Measurements from ENCODE around the gene SPCS2.

SPCS2 gene

DNA sequence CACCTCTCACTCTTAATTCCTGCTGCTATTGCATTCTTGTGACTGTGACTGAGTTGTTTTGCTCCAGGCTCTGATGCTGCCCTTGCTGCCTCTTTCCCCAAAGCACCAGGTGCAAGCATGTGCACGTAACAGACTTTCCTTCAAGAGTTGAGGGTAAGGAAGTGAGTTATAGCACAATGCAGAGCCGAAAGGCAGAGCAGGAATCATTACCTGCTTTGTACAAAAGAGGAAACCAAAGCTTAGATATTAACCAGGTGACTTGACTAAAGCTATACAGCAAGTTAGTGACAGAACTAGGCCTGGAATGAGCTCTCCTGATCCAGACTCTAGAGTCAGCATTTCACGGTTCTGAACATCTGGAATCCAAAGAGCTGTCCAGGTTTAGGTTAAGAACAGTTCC lies 73.2 kb downstream of the SPCS2 start:
- in situ Hi-C loops (cut with HindIII; ENCODE audit: low pct_ligation_motif_present, low sequenced_read_pairs): no loop called here
- TF ChIP-seq, protein P1, sequence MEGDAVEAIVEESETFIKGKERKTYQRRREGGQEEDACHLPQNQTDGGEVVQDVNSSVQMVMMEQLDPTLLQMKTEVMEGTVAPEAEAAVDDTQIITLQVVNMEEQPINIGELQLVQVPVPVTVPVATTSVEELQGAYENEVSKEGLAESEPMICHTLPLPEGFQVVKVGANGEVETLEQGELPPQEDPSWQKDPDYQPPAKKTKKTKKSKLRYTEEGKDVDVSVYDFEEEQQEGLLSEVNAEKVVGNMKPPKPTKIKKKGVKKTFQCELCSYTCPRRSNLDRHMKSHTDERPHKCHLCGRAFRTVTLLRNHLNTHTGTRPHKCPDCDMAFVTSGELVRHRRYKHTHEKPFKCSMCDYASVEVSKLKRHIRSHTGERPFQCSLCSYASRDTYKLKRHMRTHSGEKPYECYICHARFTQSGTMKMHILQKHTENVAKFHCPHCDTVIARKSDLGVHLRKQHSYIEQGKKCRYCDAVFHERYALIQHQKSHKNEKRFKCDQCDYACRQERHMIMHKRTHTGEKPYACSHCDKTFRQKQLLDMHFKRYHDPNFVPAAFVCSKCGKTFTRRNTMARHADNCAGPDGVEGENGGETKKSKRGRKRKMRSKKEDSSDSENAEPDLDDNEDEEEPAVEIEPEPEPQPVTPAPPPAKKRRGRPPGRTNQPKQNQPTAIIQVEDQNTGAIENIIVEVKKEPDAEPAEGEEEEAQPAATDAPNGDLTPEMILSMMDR (IDR thresholded peaks at IDR 0.05; ENCODE audit: low read depth, low read length, missing control alignments): no peak
- Histone ChIP-seq H3K4me3 (ENCODE audit: low read depth, low read length) (no peak overlapping the region), H3K27ac (no peak overlapping the region), H3K36me3 (replicated peaks) (no peaks in the 10 kb centered on the region), H3K27me3 (replicated peaks) (no peaks in the 10 kb centered on the region)
- DNase-seq: no peak

DNA sequence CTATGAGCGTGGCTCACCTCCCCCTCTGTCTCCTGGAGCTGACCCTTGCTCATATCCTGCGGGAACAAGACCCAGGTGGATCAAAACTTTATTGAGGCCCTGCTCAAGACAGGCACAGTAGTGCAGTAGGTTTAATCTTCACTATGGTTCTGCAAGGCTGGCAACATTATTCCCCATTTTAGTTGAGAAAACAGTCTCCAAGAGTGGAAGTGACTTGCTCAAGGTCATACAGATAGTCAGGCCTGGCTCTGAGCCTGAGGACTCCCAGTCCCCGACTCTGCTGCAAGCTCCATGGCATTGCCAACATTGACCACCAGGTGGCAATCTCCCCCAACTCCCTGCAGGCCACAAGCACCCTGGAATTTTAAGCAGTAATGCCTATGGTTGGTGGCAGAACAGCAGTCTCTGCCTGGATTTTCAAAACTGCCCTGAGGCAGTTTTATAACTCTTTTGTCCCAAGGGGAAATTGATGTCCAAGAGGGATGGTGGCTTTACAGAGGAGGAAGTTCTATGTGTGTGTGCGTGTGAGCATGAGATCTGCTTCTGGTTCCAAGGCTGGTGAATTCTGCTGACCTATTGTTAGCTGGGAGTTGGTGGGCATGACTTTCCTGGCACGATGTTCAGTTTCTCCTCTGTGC lies 73.8 kb downstream of the SPCS2 start:
- H3K27me3 ChIP-seq (replicated peaks): no peaks in the 10 kb centered on the region
- peak; percentile 82 for DNase-seq
- H3K36me3 ChIP-seq (replicated peaks): no peaks in the 10 kb centered on the region
- in situ Hi-C loops (cut with HindIII; ENCODE audit: low pct_ligation_motif_present, low sequenced_read_pairs): no loop called here
- no peak overlapping the region for H3K4me3 ChIP-seq (ENCODE audit: low read depth, low read length)
- TF ChIP-seq, protein P1 (IDR thresholded peaks at IDR 0.05; ENCODE audit: low read depth, low read length, missing control alignments): peak; percentile 99
- no peak overlapping the region for H3K27ac ChIP-seq

DNA sequence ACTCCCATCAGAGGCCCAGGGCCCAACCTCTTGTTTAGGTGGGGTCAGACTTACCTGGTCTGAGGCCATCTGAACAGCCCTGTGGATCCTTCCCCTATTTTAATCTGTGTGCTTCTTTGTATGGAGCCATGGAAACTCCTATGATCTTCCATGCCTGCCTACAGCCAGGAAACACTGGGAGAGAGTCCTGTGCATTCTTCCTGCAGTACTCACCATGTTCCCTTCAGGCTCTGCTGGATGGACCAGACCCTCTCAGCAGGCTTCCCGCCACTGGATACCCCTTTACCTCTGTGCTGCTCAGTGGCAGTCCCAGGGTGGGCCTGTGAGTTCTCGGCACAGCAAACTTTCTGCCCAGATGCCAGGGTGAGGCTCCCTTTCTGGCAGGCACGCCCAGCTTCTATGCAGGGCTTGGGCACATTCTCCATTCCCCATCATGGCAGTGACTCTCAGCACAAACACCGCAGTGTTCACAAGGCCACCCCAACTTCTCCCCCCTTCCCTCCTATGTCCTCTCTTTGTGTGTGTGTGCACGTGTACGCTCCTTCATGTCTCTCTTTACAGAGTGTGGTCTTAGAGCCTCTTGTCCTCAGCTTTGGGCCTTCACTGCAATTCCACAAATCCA lies 74.5 kb downstream of the SPCS2 start:
- H3K27me3 ChIP-seq (replicated peaks): no peaks in the 10 kb centered on the region
- H3K4me3 ChIP-seq (ENCODE audit: low read depth, low read length): no peak overlapping the region
- DNase-seq: no peak
- TF ChIP-seq, protein P1 (IDR thresholded peaks at IDR 0.05; ENCODE audit: low read depth, low read length, missing control alignments): no peak
- in situ Hi-C loops (cut with HindIII; ENCODE audit: low pct_ligation_motif_present, low sequenced_read_pairs): no loop called here
- H3K27ac ChIP-seq: no peak overlapping the region
- no peaks in the 10 kb centered on the region for H3K36me3 ChIP-seq (replicated peaks)

DNA sequence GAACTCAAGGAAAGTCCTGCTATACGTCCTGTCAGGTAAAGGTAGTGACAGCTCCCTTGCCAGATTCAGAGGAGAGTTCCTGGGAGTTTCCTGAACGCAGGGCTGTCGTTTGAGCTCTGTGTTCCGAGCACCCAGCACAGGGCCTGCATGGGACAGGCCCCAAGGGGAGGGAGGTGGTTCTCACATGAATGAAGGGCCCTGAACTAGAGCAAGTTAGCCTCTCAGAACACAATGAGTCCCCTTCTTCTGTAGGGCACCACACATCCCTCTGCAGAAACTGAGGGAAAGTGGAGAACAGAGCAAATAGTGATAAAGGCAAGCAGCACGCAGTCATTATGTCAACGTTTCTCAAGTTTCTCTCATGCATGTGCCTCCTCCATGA lies 75.0 kb downstream of the SPCS2 start:
- no peak for DNase-seq
- Histone ChIP-seq H3K27me3 (replicated peaks) (no peaks in the 10 kb centered on the region), H3K27ac (no peak overlapping the region), H3K4me3 (ENCODE audit: low read depth, low read length) (no peak overlapping the region), H3K36me3 (replicated peaks) (no peaks in the 10 kb centered on the region)
- in situ Hi-C loops (cut with HindIII; ENCODE audit: low pct_ligation_motif_present, low sequenced_read_pairs): no loop called here
- TF ChIP-seq, protein P1 (IDR thresholded peaks at IDR 0.05; ENCODE audit: low read depth, low read length, missing control alignments): no peak

DNA sequence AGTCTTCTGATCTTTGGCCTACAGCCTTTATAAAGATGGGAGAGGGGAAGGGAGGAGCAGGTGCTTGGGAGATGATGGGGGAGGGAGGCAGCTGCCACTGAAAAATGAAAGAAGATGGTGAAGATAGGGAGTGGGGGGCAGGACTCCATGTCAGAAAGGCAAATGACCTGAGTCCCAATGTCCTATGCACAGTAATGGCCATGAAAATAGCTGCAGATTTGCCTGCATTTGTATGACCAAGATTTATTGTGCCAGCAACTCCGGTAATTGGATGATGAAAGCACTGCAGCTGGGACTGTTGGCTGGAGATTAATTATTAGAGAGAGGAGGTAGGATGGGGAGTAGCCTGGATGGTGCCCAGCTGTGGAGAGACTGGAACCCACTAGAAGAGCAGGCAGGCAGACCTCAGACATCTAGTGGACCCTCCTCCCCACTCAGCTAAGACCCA lies 75.7 kb downstream of the SPCS2 start:
- H3K27me3 ChIP-seq (replicated peaks): no peaks in the 10 kb centered on the region

More for the DNA sequence above, 75.7 kb downstream of the SPCS2 start:
- TF ChIP-seq, protein P1 (IDR thresholded peaks at IDR 0.05; ENCODE audit: low read depth, low read length, missing control alignments): no peak
- DNase-seq: no peak
- in situ Hi-C loops (cut with HindIII; ENCODE audit: low pct_ligation_motif_present, low sequenced_read_pairs): no loop called here
- H3K36me3 ChIP-seq (replicated peaks): no peaks in the 10 kb centered on the region
- H3K27ac ChIP-seq: no peak overlapping the region
- H3K4me3 ChIP-seq (ENCODE audit: low read depth, low read length): no peak overlapping the region

All from brain microvascular endothelial cell (primary cell).